OCI-LY3 (cell line): ENCODE data around the gene SLC25A31.

ENCODE experiments used
- H2AFZ ChIP-seq: fragments of 200-600, 300-600 bp; shearing (Covaris generic); 2 replicates; pipeline ENCODE4 v1.6.0; 2014; ENCODE audit warnings: antibody characterized with exemption, low read depth, low read length
- H3K27ac ChIP-seq: fragments of 200-600, 300-600 bp; sonication (generic); 2 replicates; pipeline ENCODE4 v1.5.1; 2014; ENCODE audit warnings: mild to moderate bottlenecking, low read length, moderate library complexity, mixed read lengths
- H3K27me3 ChIP-seq: fragments of 200-600, 300-600 bp; sonication (generic); 2 replicates; pipeline ENCODE4 v1.6.1; 2014; ENCODE audit warnings: low read depth, low read length, mixed read lengths
- H3K36me3 ChIP-seq: fragments of 200-600, 300-600 bp; sonication (generic); replicated peaks from 2 replicates; pipeline ENCODE3; 2014; ENCODE audit warnings: low read depth, low read length, mixed read lengths
- H3K4me1 ChIP-seq: fragments of 300-600, 200-600 bp; sonication (generic); 2 replicates; pipeline ENCODE4 v1.6.1; 2014; ENCODE audit warnings: low read length, mixed read lengths
- H3K4me2 ChIP-seq: fragments of 200-600, 300-600 bp; sonication (generic); 2 replicates; pipeline ENCODE4 v1.6.1; 2014; ENCODE audit warnings: low read length, mixed read lengths
- H3K4me3 ChIP-seq: fragments of 300-600, 200-600 bp; sonication (generic); 2 replicates; pipeline ENCODE4 v1.5.1; 2014; ENCODE audit warnings: antibody characterized with exemption, mild to moderate bottlenecking, low read length, moderate library complexity
- H3K79me2 ChIP-seq: fragments of 300-600, 200-600 bp; shearing (Covaris generic); 2 replicates; pipeline ENCODE4 v1.6.1; 2014; ENCODE audit warnings: mild to moderate bottlenecking, low read length, mixed read lengths
- H3K9ac ChIP-seq: fragments of 300-600, 200-600 bp; shearing (Covaris generic); 2 replicates; pipeline ENCODE4 v1.6.0; 2014; ENCODE audit warnings: mild to moderate bottlenecking, low read length, moderate library complexity
- H3K9me3 ChIP-seq: fragments of 200-600, 300-600 bp; shearing (Covaris generic); 2 replicates; pipeline ENCODE4 v1.6.1; 2014; ENCODE audit warnings: low read length, mixed read lengths; ENCODE audit not compliant: insufficient read depth
- H4K20me1 ChIP-seq: fragments of 200-600, 300-600 bp; sonication (generic); 2 replicates; pipeline ENCODE4 v1.6.1; 2016; ENCODE audit warnings: low read length, mixed read lengths; ENCODE audit not compliant: insufficient read depth
- EZH2phosphoT487 ChIP-seq: fragments of 200-600 bp; shearing (Covaris generic); IDR thresholded peaks from 2 replicates; pipeline ENCODE4 v1.6.1; 2018; ENCODE audit warnings: antibody characterized with exemption, mixed run types, low read depth
- TF ChIP-seq, protein P1 (sequence below): fragments of 200-600, 300-600 bp; sonication (generic); IDR thresholded peaks from 2 replicates; pipeline ENCODE4 v1.5.1; 2014; ENCODE audit warnings: antibody characterized with exemption, low read length, low read depth

The SLC25A31 gene

DNA sequence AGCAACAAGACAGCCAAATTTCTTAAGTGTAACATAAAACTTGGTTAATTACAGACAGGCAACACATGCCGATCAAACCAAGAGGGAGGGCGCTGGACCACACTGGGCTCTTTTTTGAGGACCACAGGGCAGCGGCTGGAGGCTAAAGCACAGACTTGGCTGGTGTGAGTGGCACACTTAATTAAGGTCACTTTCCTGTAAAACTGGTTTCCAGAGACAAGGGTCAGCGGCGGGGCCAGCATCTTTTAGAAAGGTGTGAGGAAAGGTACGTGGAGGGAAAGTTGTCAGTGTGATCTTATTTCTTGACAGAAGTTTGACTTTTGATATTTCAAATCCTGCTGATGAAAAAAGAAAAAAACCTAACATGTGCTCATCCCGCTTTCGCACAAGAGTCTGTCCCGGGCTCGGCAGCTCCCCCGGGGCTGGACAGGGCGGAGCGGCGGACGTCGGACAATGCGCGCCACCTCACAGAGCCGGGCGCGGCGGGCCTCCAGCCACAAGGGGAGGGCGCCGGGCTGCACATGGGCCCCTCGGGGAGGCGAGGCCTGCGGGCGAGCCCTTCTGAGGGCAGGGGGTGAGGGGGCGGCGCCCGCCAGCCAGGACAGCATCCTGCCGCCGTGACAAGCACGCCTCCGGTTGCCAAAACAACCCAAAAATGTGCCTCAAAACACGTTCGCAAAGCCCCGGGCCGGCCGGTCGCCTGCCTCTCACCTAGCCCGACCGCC, 51.3 kb downstream of the SLC25A31 start:
- Histone ChIP-seq H2AFZ (peak overlapping the region; percentile 91; the same call in 1 of the 2 replicates), H3K9ac (peak overlapping the region; percentile 68), H3K4me2 (peak overlapping the region; percentile 92), H3K27ac (no peak overlapping the region), H3K36me3 (no peaks in the 10 kb centered on the region), H4K20me1 (no peaks in the 10 kb centered on the region), H3K9me3 (no peaks in the 10 kb centered on the region), H3K79me2 (no peaks in the 10 kb centered on the region), H3K4me3 (peak overlapping the region; percentile 86), H3K27me3 (peaks cover 50% of the 10 kb centered on the region), H3K4me1 (peaks cover 18% of the 10 kb centered on the region)
- TF ChIP-seq, protein P1, sequence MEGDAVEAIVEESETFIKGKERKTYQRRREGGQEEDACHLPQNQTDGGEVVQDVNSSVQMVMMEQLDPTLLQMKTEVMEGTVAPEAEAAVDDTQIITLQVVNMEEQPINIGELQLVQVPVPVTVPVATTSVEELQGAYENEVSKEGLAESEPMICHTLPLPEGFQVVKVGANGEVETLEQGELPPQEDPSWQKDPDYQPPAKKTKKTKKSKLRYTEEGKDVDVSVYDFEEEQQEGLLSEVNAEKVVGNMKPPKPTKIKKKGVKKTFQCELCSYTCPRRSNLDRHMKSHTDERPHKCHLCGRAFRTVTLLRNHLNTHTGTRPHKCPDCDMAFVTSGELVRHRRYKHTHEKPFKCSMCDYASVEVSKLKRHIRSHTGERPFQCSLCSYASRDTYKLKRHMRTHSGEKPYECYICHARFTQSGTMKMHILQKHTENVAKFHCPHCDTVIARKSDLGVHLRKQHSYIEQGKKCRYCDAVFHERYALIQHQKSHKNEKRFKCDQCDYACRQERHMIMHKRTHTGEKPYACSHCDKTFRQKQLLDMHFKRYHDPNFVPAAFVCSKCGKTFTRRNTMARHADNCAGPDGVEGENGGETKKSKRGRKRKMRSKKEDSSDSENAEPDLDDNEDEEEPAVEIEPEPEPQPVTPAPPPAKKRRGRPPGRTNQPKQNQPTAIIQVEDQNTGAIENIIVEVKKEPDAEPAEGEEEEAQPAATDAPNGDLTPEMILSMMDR, result no peak

DNA sequence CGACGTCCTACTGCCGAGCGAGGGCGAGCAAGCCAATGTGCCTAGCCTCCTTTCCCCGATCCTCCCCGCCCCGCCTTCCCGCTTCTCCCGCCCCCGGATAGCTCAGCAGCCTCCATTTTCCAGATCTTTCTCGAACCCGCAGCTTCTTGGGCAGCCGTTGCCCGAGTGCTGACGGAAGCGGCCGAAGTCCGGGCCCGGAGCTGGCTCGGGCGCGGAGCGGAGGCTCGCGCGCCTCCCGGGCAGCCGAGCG, 51.8 kb downstream of the SLC25A31 start:
- H3K4me2 ChIP-seq, result peak overlapping the region; percentile 92

DNA sequence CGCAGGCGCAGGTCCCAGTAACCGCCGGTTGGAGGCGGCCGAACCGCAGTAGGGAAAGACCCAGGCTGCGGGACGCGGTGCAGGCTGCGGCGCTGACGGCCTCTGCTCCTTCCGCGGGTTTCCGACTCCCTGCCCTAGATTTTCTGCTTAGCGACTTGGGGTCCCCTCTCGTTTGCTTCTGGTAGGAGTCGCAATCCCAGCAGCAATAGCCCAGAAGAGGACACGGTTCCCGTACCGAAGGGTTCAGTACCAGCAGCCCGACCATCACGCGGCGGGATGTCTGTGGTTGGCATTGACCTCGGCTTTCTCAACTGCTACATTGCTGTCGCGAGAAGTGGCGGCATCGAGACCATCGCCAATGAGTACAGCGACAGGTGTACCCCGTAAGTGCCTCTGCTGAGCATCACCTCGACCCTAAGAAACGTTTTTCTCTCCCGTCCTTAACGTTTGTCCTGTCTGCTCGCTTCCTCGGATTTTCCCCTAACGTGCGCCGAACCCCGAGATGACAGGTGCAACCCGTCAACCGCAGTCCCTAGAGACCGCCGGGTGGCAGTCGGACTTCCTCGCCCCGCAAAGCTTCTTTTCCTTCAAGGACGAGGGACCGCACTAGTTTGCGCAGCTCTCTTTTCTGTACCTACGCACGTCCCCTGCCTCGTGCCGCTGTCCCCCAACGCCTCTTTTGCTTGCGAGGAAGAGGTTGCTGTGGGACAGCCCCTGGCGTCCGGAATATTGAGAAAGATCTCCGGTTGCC, 52.2 kb downstream of the SLC25A31 start, which contains the start of gene HSPA4L:
TSS of gene HSPA4L (plus strand) at position 48 of the 751 bp plus-strand sequence. CDS start at position 277, 229 bp downstream.
- TF ChIP-seq, protein P1, result peak; percentile 19; the same call in 1 of the 2 replicates
- TF ChIP-seq EZH2phosphoT487, result no peak
- H2AFZ ChIP-seq, result peak within 1 kb of the TSS; percentile 91

More for the DNA sequence above, 51.8 kb downstream of the SLC25A31 start:
- Histone ChIP-seq H3K27ac (no peak overlapping the region), H3K4me3 (peak overlapping the region; percentile 86), H3K4me1 (peaks cover 18% of the 10 kb centered on the region), H4K20me1 (no peaks in the 10 kb centered on the region), H3K9ac (peak overlapping the region; percentile 68), H2AFZ (peak overlapping the region; percentile 91; the same call in 1 of the 2 replicates), H3K79me2 (no peaks in the 10 kb centered on the region), H3K36me3 (no peaks in the 10 kb centered on the region), H3K9me3 (no peaks in the 10 kb centered on the region), H3K27me3 (peaks cover 50% of the 10 kb centered on the region)
- TF ChIP-seq, protein P1, result no peak
- TF ChIP-seq EZH2phosphoT487, result no peak

DNA sequence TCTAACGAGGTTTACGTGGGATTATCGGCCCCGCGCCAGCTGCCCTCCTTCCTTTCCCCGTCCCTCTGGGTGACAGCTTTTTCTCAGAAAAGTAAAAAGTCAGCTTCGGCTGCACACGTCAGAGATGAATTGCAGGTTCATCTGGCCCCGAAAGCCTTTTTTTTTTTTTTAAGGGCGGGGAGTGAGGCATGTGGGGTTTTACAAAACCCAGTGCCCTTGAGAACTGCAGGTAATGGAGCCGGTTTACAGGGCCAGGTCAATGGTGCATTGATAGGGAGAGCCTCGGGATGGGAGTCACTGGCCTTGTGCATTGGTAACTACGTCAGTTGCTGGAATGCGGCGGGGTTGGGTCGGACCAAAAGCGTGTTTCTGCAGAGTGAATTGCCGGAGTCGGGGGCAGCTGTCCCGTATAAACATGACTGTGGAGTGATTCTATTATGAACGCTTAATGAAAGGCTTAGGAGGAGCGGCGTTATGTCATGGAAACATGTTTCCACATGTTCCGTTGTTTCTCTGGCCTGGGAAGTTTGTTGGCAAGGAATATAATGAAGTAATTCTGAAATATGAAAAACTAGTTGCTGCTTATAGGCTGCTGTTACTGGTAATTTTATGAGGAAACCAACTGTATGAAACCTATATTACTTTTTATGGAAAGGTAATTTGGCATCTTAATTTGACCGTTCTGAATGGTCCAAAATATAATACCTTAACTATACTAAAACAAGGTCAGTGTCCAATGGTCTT, 53.0 kb downstream of the SLC25A31 start:
- H3K27ac ChIP-seq, result no peak overlapping the region
- H3K27me3 ChIP-seq, result peaks cover 39% of the 10 kb centered on the region
- peak overlapping the region; percentile 92 for H3K4me2 ChIP-seq
- H3K79me2 ChIP-seq, result no peaks in the 10 kb centered on the region
- peaks cover 18% of the 10 kb centered on the region for H3K4me1 ChIP-seq
- no peaks in the 10 kb centered on the region for H3K9me3 ChIP-seq
- TF ChIP-seq, protein P1, result no peak
- TF ChIP-seq EZH2phosphoT487, result no peak
- H3K4me3 ChIP-seq, result peak overlapping the region; percentile 86
- H4K20me1 ChIP-seq, result no peaks in the 10 kb centered on the region
- no peaks in the 10 kb centered on the region for H3K36me3 ChIP-seq
- peak overlapping the region; percentile 75 for H2AFZ ChIP-seq
- H3K9ac ChIP-seq, result peak overlapping the region; percentile 68

More for the DNA sequence above, 52.2 kb downstream of the SLC25A31 start, which contains the start of gene HSPA4L:
- Histone ChIP-seq H3K9ac (peak within 1 kb of the TSS; percentile 68), H3K9me3 (no peaks in the 10 kb centered on the region), H3K4me2 (peak within 1 kb of the TSS; percentile 92), H3K4me3 (peak within 1 kb of the TSS; percentile 86), H4K20me1 (no peaks in the 10 kb centered on the region), H3K27me3 (peaks cover 46% of the 10 kb centered on the region), H3K4me1 (peaks cover 18% of the 10 kb centered on the region), H3K79me2 (no peaks in the 10 kb centered on the region), H3K27ac (no peak within 1 kb of the TSS), H3K36me3 (no peaks in the 10 kb centered on the region)
